ENCODE data around the gene KRT3. TPM values are rescaled to one million over a fixed set of nuclear protein-coding genes. Genes with fewer than 3 reads are reported as not detected.

Gene KRT3
- total RNA-seq, 1 donor from 2014 or later, result not detected

GRCh38 chr12:52827499-52828090 is 31.7 kb upstream of the KRT3 start:
- no peak for DNase-seq (ENCODE audit: low read depth)

- DNase-seq (ENCODE audit: low read depth), result no peak
Measured at GRCh38 chr12:52826611-52827498, 30.9 kb upstream of the KRT3 start.

GRCh38 chr12:52825961-52826360 is 30.0 kb upstream of the KRT3 start:
- no peak for DNase-seq (ENCODE audit: low read depth)

- no peak for DNase-seq (ENCODE audit: low read depth)
Measured at GRCh38 chr12:52824741-52825410, 29.0 kb upstream of the KRT3 start.

GRCh38 chr12:52823761-52824450 is 28.0 kb upstream of the KRT3 start:
- no peak for DNase-seq (ENCODE audit: low read depth)

GRCh38 chr12:52822771-52823510 is 27.0 kb upstream of the KRT3 start:
- no peak for DNase-seq (ENCODE audit: low read depth)

GRCh38 chr12:52821826-52822660 is 26.1 kb upstream of the KRT3 start:
- DNase-seq (ENCODE audit: low read depth), result no peak

GRCh38 chr12:52821071-52821730 is 25.3 kb upstream of the KRT3 start:
- no peak for DNase-seq (ENCODE audit: low read depth)

- DNase-seq (ENCODE audit: low read depth), result no peak
Measured at GRCh38 chr12:52820521-52820920, 24.6 kb upstream of the KRT3 start.

GRCh38 chr12:52819731-52820510 is 24.0 kb upstream of the KRT3 start:
- no peak for DNase-seq (ENCODE audit: low read depth)

- DNase-seq (ENCODE audit: low read depth), result no peak
Measured at GRCh38 chr12:52818887-52819420, 23.0 kb upstream of the KRT3 start.

GRCh38 chr12:52818388-52818787 is 22.5 kb upstream of the KRT3 start:
- peak; percentile 39 for DNase-seq (ENCODE audit: low read depth)

- DNase-seq (ENCODE audit: low read depth), result no peak
Measured at GRCh38 chr12:52817699-52818238, 21.9 kb upstream of the KRT3 start.

- no peak for DNase-seq (ENCODE audit: low read depth)
Measured at GRCh38 chr12:52817003-52817698, 21.2 kb upstream of the KRT3 start.

- DNase-seq (ENCODE audit: low read depth), result no peak
Measured at GRCh38 chr12:52815676-52816588, 20.0 kb upstream of the KRT3 start.

GRCh38 chr12:52815161-52815560 is 19.2 kb upstream of the KRT3 start:
- no peak for DNase-seq (ENCODE audit: low read depth)

All from myocyte (in vitro differentiated cells).